Activated CD8-positive, alpha-beta T cell treated with anti-CD3 and anti-CD28 coated beads for 36 hours (primary cell): ENCODE results near the gene UTP14A. TPM values are rescaled to one million over a fixed set of nuclear protein-coding genes. Genes with fewer than 3 reads are reported as not detected.

Source experiments
- ATAC-seq: fragments of 200-7000 bp; cut with Tn5 transposase; one replicate; pipeline ENCODE4 v1.10.0; 2021; ENCODE audit warnings: mild to moderate bottlenecking, moderate library complexity
- CTCF ChIA-PET: fragments of 350-600 bp; sonication (Branson Sonifier 250); formaldehyde crosslinking; loops from one replicate; lab custom pipeline; 2021; ENCODE audit warnings: antibody characterized with exemption; lab: Charles Lee
- POLR2A ChIA-PET: fragments of 350-600 bp; sonication (Branson Sonifier 250); formaldehyde crosslinking; loops from one replicate; lab custom pipeline; 2021; ENCODE audit warnings: antibody characterized with exemption; lab: Charles Lee
- DNase-seq: peaks from one replicate; pipeline ENCODE4 v3.0.0-alpha.2; 2020
- H3K27ac Mint-ChIP-seq: one replicate; pipeline ENCODE4 v1.8.0; 2021; ENCODE audit warnings: mild to moderate bottlenecking, mixed read lengths
- H3K27me3 Mint-ChIP-seq: one replicate; pipeline ENCODE4 v1.8.0; 2021; ENCODE audit warnings: mixed read lengths
- H3K36me3 Mint-ChIP-seq: one replicate; pipeline ENCODE4 v1.8.0; 2021; ENCODE audit warnings: low read depth, mixed read lengths
- H3K4me1 Mint-ChIP-seq: one replicate; pipeline ENCODE4 v1.8.0; 2021; ENCODE audit warnings: low read depth, mixed read lengths
- H3K4me3 Mint-ChIP-seq: one replicate; pipeline ENCODE4 v1.8.0; 2021; ENCODE audit warnings: mild to moderate bottlenecking, moderate library complexity, mixed read lengths
- H3K9me3 Mint-ChIP-seq: one replicate; pipeline ENCODE4 v1.8.0; 2021; ENCODE audit warnings: mixed read lengths
- CTCF ChIP-seq: fragments of 200-600 bp; IDR thresholded peaks from one replicate; pipeline ENCODE4 v1.8.0; 2022; ENCODE audit warnings: antibody characterized with exemption, mild to moderate bottlenecking
- intact Hi-C: fragments of 100-400 bp; cut with micrococcal nuclease; formaldehyde crosslinking; loops from one replicate; pipeline ENCODE4 v1.10.0; 2022
- total RNA-seq, 2 experiments: library from RNA; stranded (reverse); gene quantifications; one replicate each; pipeline ENCODE4 v1.2.3, GENCODE V29; 2021

The UTP14A gene
- total RNA-seq, 2 experiments from 2014 or later = 33.1 to 34.0 TPM

- no peak for TF ChIP-seq CTCF
- POLR2A ChIA-PET = no interaction called here
- CTCF ChIA-PET = interaction anchor here (1.7 kb wide), 1 partner anchor 104 kb away, joined by 5 read pairs; no protein-coding TSS in a partner anchor
- Mint-ChIP-seq H3K27me3 (no peaks in the 10 kb centered on the region), H3K27ac (no peak overlapping the region), H3K4me1 (peaks cover 13% of the 10 kb centered on the region), H3K4me3 (no peak overlapping the region), H3K9me3 (no peaks in the 10 kb centered on the region), H3K36me3 (no peaks in the 10 kb centered on the region)
- DNase-seq (no peak), ATAC-seq (no peak)
- intact Hi-C loops = no loop called here
These were observed 50.2 kb downstream of the UTP14A start for GRCh38 chrX:129956145-129956544.

- no peak for ATAC-seq
- Mint-ChIP-seq H3K27ac (no peak overlapping the region), H3K9me3 (no peaks in the 10 kb centered on the region), H3K36me3 (no peaks in the 10 kb centered on the region), H3K4me3 (peak overlapping the region; percentile 44), H3K4me1 (peaks cover 17% of the 10 kb centered on the region), H3K27me3 (no peaks in the 10 kb centered on the region)
- TF ChIP-seq CTCF = no peak
- no peak for DNase-seq
- ChIA-PET POLR2A (no interaction called here), CTCF (interaction anchor here (1.7 kb wide), 1 partner anchor 104 kb away, joined by 5 read pairs; no protein-coding TSS in a partner anchor)
- intact Hi-C loops = no loop called here
These were observed 50.8 kb downstream of the UTP14A start for GRCh38 chrX:129956765-129957164.

GRCh38 chrX:129957241-129958082 lies 51.5 kb downstream of the UTP14A start:
- Mint-ChIP-seq H3K4me3 (peak overlapping the region; percentile 66), H3K36me3 (no peaks in the 10 kb centered on the region), H3K27me3 (no peaks in the 10 kb centered on the region), H3K9me3 (no peaks in the 10 kb centered on the region), H3K4me1 (peaks cover 19% of the 10 kb centered on the region), H3K27ac (peak overlapping the region; percentile 61)
- DNase-seq (peak; percentile 65), ATAC-seq (peak; percentile 53)
- CTCF ChIA-PET = interaction anchor here (1.7 kb wide), 1 partner anchor 103 kb away, joined by 5 read pairs; no protein-coding TSS in a partner anchor
- intact Hi-C loops = no loop called here
- POLR2A ChIA-PET = interaction anchor here (0.6 kb wide), 1 partner anchor 24 kb away, joined by 3 read pairs; no protein-coding TSS in a partner anchor
- no peak for TF ChIP-seq CTCF

GRCh38 chrX:129958083-129958465 lies 52.1 kb downstream of the UTP14A start:
- CTCF ChIA-PET = no interaction called here
- H3K9me3 Mint-ChIP-seq = no peaks in the 10 kb centered on the region

More at GRCh38 chrX:129958083-129958465, 52.1 kb downstream of the UTP14A start:
- H3K4me3 Mint-ChIP-seq = peak overlapping the region; percentile 66
- DNase-seq (no peak), ATAC-seq (no peak)
- H3K27ac Mint-ChIP-seq = peak overlapping the region; percentile 61
- H3K4me1 Mint-ChIP-seq = peaks cover 15% of the 10 kb centered on the region
- POLR2A ChIA-PET = interaction anchor here (0.6 kb wide), 1 partner anchor 23 kb away, joined by 3 read pairs; no protein-coding TSS in a partner anchor
- H3K36me3 Mint-ChIP-seq = no peaks in the 10 kb centered on the region
- no peak for TF ChIP-seq CTCF
- H3K27me3 Mint-ChIP-seq = no peaks in the 10 kb centered on the region
- intact Hi-C loops = no loop called here
